Fibroblast of skin of right biceps (primary cell): ENCODE data around the gene CACNA1E.
A peak's percentile ranks its signal among the peaks of the same experiment; 100 is the strongest.
"Not testable (repeated sequence)": the region's sequence is repeated elsewhere in the genome, so short reads cannot be mapped to it uniquely, and the experiment has no call there.

ENCODE experiments used
- DNase-seq: peaks from one replicate; pipeline ENCODE4 v3.0.0-alpha.2; 2013

CACNA1E gene

DNA sequence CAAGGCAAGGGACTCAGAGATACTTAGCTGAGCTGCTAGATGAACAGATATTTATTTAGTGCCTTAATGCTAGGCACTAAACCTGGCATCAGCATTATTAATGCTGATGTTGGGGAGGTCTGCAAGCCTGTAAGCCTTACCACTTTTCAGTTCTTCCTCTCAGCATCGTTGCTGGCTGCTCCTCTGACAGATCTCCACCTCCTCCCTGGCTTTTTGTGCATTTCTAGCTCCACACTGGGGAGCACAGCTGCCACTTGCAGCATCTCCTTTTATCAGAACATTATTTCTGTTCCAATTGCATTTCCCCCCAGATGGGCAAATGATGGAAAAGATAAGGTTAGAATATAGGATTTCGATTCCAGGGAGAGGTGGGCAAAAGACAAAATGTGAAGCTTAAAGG lies 34.8 kb downstream of the CACNA1E start:
- no peak for DNase-seq

DNA sequence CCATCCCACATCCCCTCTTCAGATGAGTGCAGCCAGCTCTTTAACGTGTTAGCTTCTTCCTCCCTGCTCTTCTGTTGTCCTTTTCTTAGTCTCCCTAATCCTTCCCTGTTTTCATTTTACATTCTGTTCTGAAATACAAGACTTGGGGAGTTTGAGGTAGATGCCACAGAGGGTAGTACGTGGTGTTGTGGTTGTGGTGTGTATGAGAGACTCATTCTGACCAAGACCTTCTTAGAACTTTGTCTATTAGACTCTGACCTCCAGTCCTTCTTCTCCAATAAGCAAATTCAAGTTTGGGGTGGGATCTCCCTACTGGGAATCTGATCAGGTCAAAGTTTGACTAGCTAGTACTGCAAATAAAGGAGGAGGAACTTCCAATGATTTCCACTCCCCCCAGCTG lies 39.5 kb downstream of the CACNA1E start:
- DNase-seq = no peak

DNA sequence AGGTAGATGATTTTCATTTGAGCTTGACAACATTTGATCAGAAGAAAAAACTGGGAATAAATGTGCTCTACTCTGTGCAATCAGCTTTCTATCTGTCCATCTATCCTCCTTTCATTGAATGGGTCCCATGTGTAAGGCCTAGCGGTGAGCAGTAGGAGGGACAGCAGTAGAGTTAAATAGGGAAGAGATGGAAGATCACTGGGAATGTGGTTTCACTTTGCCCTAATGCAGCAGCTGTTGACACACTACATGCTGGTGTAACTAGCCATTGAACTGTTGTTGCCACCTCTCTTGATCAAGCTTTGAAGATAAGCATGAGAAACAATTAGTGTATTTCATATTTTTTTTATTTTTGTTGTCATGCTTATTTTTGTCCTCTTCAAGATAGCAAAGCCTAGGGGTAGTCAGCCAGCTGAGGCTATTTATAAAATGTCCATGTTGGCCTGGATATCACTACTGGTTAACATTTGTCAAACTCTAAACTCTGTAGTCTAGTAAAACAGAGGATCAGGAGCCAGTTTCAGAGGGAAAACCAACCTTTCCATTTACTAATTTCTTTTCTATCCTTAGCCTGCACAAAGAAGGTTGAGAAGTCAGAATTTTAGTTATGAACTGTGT lies 41.9 kb downstream of the CACNA1E start:
- no peak for DNase-seq

DNA sequence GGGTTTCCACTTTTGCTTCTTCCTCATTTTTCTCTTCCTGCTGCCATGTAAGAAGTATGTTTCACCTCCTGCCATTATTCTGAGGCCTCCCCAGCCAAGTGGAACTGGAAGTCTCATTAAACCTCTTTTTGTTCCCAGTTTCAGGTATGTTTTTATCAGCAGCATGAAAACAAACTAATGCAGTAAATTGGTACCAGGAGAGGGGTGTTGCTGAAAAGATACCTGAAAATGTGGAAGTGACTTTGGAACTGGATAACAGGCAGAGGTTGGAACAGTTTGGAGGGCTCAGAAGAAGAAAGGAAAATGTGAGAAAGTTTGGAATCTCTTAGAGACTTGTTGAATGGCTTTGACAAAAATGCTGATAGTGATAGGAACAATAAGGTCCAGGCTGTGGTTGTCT lies 44.9 kb downstream of the CACNA1E start:
- not testable (repeated sequence) for DNase-seq

DNA sequence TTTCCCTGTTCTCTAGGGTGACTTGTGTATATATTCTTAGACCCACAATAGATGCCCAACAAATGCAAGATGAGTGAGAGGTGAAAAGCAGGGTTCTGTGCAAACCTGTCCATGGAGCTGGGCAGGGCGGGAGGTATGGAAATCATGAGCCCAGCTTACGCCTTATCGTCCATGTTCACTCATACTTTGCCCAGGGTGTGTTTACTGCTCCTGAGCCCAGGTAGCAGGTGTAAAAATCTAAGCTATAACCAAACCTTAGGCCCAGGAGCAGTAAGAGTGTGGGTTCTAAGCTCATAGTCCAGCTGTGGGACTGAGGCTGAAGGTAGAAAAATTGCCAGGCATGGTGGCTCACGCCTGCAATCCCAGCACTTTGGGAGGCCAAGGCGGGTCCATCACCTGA lies 48.1 kb downstream of the CACNA1E start:
- no peak for DNase-seq

DNA sequence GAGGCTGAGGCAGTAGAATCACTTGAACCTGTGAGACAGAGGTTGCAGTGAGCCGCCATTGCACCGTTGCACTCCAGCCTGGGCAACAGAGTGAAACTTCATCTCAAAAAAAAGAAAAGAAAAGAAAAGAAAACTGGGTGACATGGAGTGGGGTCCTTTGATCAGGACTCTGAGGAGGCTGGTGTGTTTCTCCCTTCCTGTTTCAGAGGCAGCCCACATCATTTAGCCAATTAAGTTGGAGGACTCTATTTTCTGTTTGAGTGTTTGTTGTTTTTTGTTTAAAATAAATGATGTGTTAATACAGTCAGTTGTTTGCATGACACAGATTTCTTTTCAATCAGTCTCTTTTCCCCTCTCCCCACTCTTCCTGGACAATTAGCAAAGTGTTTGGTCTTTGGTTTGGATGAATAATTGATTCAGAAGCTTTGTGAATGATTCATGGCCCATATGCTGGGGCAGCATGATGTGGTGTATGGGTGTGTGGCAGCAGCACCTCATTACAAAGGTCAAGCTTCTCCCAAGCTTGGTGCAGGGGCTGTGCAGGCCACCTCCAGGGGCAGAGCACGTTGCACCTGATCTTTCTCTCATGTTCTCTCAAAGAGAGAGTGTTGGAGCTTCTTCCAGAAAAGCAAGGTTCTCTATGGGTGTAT lies 48.8 kb downstream of the CACNA1E start:
- DNase-seq = no peak

DNA sequence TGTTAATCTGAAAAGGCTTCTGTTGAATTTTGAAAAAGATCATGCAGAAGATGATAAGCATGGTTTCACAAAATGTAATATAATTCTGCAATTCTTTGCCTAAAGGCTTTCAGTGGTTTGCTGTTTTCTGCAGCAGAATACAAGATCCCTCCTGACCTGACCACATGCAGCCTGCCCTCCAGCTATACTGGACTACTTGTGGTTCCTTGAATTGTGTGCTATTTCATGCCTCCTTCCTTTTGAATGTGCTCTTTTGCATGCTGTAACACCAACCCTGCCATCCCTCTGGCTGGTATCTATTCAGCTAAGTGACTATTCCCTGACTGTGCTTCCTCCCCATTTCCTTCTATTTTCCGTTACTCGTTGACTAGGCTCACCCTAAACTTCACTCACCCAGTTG lies 55.5 kb downstream of the CACNA1E start:
- no peak for DNase-seq

DNA sequence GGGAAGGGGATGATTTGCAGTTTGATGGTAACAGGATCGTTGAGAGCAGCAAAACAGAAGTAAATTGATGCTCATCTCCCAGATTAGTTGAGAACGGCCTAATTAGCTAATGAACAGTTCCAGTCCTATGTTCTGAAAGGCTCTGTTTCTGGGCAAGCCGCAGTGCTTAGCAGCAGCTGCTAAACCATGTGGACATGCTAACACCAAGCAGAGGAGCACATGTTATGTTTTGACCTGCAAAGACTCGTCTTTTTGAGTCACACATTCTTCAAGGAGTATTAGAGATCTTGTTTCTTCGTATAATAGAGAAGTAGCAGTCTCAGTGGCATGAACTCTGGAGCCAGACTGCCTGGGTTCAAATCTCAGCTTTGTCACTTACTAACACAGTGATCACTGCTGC lies 58.1 kb downstream of the CACNA1E start:
- no peak for DNase-seq

DNA sequence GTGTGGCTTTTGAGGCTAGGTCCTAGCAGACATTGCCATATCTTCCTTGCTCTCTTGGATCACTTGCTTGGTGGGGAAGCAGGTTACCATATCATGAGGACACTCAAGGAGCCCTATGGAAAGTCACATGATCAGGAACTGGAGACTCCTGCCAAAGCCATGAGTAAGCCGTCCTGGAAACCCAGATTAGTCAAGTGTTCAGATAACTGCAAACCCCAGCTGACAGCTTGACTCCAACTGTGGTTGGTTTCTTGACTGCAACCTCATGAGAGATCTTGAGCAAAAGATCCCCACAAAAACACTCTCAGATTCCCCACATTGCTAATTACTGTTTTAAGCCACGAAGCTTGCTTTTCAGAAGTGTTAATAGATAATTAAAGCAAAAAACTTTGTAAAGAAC lies 58.6 kb downstream of the CACNA1E start:
- DNase-seq = peak; percentile 3

DNA sequence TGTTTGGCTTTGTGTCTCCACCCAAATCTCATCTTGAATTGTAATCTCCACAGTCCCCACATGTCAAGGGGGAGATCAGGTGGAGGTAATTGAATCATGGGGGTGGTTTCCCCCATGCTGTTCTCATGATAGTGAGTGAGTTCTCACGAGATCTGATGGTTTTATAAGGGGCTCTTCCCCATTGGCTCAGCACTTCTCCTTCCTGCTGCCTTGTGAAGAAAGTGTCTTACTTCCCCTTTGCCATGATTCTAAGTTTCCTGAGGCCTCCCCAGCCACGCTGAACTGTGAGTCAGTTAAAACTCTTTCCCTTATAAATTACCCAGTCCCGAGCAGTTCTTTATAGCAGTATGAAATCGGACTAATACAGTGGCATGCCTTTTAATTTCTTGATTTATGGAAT lies 59.1 kb downstream of the CACNA1E start:
- DNase-seq = not testable (repeated sequence)

DNA sequence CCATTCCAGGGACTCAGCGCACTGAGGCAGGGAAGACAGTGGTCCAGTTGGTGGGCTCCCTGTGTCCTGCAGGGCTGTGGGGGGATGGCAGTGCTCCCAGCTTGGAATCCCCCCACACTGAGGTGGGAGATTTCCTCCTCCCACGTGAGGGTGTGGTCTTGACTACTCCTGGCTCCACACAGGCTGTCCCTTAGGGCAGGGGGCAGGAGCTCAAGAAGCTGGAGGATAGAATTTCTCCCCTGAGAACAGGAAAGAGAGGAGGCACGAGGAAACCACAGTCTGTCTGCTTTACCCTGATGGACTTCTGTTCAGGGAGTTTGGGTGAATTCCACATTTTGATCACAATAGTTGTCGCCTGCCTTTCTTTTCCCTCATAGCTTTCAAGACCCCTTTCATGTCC lies 62.1 kb downstream of the CACNA1E start:
- no peak for DNase-seq

DNA sequence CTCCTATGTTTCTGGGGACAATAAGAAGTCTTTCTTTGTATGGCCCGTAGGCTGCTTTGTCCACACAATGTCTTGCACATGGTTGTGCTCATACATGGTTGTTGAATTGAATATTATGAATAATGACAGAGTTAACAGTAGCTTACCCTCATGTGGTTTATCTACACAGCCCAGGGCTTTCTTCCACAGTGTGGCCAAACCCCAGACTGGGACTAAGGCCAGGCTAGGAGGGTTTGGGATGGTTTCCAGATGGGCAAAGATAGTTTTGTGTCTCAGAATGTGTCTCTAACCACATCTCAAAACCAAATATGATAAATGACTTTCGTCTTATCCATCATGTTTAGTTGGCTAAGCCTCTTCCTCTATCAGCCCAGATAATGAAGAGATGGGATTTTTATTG lies 65.2 kb downstream of the CACNA1E start:
- DNase-seq = no peak

DNA sequence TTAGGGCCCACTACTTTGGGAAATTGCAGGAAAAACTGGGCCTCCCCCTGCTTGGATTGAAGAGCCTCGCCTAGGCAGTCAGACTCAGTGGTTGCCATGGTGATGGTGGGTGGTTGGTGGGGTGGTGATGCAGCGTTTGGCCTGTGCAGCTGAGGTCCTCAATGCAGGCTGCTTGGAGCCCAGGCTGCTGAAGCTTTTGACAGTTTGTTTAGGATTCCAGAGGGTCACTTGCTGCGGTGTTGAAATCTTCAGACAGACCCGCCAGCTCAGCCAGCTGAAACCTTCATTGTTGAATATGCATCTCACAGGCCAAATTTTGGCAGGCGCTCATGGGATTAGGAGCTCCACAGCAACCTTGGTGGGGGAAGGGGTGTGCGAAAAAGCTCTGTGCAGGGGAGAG lies 67.9 kb downstream of the CACNA1E start:
- DNase-seq = no peak

DNA sequence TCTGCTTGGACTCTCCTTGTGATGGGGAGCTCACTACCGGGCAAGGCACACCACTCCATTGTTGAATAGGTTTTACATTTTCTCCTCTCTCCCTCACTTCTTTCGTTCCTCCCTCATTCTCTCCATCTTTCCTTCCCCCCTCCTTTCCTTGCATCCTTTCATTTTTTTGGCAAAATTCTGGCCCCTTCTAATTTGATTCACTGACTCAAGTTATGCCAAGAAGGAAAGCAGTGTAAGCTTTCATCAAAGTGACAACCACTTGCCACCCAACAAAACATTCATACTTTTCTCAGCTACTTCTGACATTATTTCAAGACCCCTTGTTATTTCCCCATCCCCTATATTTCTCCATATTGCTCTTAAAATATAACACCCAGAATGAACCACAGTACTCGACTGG lies 68.4 kb downstream of the CACNA1E start:
- DNase-seq = no peak

DNA sequence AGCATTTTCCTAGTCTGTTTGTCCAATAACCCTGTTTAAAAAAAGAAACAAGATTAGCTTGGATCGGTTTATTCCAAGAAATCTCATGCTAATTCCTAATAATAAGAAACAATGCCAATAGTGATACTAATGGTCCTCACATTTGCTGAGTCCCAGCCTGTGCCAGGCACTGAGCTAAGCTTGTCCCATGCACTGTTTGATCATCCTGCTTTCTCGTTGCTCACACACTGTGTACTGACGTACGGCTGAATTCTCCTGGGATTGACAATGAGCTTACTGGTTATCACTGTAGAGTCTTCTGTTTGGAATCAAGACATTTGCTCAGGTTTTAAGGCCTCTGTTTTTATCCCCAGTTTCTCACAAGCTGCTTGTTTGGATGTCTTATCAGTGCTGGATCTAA lies 71.1 kb downstream of the CACNA1E start:
- DNase-seq = no peak

DNA sequence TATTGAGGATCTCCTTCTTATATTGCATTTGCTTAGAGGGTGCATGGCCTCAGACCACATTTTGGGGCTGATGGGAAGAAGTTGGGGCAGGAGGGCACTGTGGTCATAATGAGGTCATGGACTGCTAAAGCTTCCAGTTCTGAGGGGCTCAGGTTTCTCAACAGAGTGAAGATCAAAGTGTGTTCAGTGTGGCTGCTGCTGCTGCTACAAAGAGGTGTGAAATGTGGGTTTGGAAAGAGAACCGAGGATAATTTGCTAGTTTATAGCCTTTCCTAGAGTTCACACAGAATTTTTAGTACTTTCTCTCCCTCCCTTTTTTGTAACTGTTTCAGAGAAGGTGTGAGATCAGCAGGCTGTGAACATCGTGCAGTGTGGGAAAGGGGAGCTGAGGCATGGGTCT lies 73.3 kb downstream of the CACNA1E start:
- no peak for DNase-seq

DNA sequence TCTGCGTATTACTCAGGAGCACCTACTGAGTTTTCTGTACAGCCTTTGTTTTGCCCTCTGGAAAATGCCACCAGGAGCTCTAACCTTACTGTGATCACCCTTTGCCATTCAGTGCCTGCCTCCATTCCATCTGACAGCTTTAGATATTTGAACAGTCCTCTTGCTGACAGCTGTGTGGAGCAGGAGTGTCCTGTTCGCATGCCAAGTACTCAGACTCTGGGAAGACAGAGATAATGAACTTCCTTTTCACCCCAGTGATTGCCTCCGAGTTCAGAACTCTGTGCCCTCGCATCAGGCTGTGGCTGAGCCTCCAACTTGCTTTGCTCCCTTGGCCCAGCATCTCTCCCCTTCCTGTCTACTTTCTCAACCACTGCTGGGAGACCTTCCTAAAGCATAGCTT lies 74.0 kb downstream of the CACNA1E start:
- DNase-seq = no peak

DNA sequence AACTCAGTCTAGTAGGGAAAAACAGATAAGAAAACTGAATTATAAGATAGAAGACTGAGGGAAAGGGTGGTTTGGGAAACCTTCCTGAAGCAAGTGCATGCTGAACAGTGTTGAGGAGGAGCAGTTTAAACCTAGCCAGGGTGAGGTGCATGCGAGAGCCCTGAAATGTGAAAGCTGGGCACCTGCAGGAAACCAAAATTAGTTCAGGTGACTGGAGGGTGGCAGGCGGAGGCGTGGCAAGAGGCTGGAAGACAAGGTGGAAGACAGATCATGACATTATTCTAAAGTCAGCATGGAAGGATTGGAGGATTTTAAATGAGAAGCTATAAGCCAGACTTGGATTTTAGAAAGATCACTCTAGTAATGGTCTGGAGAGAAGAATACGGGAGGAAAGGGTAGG lies 75.1 kb downstream of the CACNA1E start:
- DNase-seq = no peak

DNA sequence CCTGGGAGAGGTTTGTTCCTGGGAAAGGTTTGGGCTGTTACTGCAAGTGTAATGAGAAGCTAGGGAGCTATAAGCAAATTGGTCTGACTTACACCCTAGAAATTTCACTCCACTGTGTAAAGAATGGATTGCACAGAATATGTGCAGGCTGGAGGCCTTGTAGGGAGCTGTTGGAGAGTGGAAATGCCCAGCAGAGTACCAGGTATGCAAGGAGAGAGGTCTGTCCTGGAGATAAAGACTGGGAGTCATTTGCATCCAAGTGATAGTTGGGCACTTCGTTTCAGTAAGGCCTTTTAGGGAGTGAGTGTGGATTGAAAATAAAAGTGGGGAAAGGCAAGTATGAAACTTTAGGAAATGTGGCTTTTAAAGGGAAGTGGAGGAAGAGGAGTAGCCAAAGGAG lies 75.8 kb downstream of the CACNA1E start:
- DNase-seq = no peak

DNA sequence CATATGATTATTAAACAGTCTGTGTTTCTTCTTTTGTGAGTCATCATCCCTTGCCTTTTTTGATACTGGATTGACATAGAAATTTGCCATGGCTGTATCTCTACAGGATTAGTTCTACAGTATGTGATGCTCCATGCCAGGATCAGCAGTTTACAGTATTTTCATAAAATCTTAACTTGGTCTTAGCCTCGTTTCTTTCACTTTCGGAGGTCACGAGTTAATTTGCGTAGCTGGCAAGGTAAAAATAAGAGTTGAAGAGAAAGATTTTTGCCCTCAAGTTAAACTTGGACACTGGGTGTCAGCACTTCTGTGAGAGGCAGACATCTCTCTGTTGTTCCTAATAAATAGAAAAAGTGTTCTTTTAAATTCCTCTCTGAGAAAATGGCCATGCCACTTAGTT lies 79.1 kb downstream of the CACNA1E start:
- no peak for DNase-seq

DNA sequence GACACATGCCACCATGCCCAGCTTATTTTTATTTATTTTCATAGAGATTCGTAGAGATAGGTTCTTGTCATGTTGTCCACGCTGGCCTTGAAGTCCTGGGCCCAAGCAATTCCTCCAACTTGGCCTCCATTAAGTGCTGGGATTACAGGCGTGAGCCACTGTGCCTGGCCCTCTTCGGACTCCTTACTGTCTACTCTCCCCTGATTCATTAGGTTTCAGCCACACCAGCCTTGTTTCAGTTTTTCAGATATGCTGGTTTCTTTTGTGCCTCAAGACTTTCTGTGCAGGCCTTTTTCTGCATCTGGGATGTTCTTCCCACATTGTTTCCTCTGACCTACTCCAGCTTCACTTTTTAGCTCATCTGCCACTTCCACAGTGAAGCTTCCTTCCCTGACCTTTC lies 85.4 kb downstream of the CACNA1E start:
- no peak for DNase-seq

DNA sequence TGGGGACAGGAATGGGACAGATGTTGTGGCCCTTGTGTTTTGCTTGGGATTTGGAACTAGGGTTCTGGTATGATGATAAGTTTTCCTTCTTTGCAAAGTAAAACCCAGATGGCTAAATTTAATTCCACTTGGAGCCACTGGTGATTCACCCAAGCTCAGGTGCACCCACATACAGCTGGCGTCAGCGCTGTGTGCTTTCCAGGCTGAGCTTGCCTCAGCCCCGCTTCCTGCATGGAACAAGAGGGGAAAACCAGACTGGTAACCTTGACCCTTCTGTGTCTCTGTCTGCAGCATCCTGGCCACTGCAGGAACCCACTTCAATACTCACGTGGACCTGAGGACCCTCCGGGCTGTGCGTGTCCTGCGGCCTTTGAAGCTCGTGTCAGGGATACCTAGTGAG lies 94.2 kb downstream of the CACNA1E start:
- DNase-seq = no peak

DNA sequence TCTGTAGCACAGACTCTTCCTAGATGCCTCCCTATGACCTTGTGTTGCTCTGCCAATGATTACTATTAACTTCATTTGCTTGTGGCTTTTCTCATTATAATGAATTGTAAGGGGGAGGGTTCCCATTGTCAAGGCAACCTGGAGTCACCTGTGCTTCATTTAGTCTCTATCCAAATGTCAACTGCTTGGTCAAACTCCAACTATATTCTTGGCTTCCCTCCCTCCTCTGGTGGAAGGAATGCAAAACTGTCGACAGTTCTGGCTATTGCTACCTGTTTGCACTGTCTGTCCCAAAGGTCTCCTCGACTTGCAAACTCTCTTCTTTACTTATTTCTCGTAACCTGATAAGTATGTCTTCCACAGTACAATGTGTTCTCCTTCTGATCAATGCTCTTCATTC lies 100.3 kb downstream of the CACNA1E start:
- DNase-seq = no peak

DNA sequence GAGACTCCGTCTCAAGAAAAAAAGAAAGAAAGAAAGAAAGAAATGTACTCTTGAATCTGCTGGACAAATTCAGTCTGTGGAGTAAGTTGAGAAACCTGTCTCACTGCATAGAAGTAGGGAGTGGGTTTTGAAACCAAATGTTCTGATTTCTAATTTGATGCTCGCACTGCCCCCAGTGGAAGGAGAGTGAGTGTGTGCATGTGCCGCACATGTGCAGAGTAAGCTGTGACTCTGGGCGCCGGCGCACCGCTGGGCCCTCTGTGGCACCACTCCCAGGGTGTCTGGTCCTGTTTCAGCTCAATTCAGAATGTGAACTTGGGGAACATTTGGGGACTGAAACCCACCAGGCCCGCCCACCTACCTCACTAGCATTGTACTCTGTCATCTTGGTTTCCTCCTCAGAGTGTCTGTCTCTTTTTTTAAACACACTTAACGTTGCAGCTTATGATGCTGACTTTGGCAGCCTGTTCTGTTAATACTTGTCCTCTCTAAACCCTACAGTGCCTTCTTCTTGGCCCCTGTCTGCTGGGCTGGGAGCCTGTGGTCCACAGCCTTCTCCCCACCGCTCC lies 104.6 kb downstream of the CACNA1E start:
- no peak for DNase-seq

DNA sequence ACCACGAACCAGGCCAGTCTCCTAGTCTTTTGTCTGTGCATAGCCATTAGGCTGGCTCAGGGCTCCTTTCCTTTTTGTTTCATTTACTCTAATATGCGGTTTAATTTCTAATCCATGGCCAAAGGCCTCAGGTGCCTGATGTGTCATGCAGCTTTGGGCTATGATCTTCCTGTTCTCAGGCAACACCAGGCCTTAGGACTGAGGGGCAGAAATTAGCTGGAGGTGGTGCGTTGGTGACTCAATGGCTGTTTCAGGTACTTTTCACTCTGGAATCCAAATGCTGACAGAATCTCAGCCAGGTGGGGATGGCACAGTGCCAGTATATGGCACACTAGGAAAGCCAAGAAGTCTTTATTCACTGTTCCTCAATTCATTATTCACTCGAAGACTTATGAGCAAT lies 105.3 kb downstream of the CACNA1E start:
- no peak for DNase-seq
